ENCODE measurements around the gene AAK1.
A peak's percentile ranks its signal among the peaks of the same experiment; 100 is the strongest.
"Not testable (repeated sequence)": the region's sequence is repeated elsewhere in the genome, so short reads cannot be mapped to it uniquely, and the experiment has no call there.

AAK1 gene

DNA sequence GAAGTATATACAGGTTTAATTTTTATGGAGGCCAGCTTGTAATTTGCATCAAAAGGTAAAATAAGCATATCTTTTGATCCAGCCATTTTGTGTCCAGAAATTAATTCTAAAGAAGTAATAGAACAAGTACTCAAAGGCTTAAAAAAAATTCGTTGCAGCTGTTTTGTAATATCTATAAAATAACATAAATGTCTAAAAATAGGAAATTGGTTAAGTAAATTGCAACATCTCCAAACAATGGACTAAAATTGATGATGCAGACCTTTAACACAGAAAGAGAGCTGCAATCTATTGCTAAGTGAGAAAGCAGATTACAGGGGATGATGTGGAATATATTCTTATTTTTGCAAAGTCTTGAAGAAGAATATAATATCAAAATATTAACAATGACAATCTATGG lies 19.4 kb downstream of the AAK1 start:
- TF ChIP-seq, protein P1, sequence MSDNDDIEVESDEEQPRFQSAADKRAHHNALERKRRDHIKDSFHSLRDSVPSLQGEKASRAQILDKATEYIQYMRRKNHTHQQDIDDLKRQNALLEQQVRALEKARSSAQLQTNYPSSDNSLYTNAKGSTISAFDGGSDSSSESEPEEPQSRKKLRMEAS (IDR thresholded peaks at IDR 0.05; ENCODE audit: low read depth, low read length), result no peak
- no peak for TF ChIP-seq MYC (IDR thresholded peaks at IDR 0.05; ENCODE audit: low read depth, low read length)
- TF ChIP-seq, protein P2, sequence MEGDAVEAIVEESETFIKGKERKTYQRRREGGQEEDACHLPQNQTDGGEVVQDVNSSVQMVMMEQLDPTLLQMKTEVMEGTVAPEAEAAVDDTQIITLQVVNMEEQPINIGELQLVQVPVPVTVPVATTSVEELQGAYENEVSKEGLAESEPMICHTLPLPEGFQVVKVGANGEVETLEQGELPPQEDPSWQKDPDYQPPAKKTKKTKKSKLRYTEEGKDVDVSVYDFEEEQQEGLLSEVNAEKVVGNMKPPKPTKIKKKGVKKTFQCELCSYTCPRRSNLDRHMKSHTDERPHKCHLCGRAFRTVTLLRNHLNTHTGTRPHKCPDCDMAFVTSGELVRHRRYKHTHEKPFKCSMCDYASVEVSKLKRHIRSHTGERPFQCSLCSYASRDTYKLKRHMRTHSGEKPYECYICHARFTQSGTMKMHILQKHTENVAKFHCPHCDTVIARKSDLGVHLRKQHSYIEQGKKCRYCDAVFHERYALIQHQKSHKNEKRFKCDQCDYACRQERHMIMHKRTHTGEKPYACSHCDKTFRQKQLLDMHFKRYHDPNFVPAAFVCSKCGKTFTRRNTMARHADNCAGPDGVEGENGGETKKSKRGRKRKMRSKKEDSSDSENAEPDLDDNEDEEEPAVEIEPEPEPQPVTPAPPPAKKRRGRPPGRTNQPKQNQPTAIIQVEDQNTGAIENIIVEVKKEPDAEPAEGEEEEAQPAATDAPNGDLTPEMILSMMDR (IDR thresholded peaks at IDR 0.05; ENCODE audit: low read depth, low read length), result no peak
- H3K4me3 ChIP-seq (ENCODE audit: low read depth, low read length), result peak overlapping the region; percentile 22
- peak; percentile 75 for DNase-seq (ENCODE audit: low read depth)

- DNase-seq (ENCODE audit: low read depth), result no peak
- no peak overlapping the region for H3K4me3 ChIP-seq (ENCODE audit: low read depth, low read length)
- no peak for TF ChIP-seq POLR2A (IDR thresholded peaks at IDR 0.05; ENCODE audit: extremely low read depth, insufficient read length)
Measured at GRCh38 chr2:69623236-69623635, 20.3 kb downstream of the AAK1 start.

DNA sequence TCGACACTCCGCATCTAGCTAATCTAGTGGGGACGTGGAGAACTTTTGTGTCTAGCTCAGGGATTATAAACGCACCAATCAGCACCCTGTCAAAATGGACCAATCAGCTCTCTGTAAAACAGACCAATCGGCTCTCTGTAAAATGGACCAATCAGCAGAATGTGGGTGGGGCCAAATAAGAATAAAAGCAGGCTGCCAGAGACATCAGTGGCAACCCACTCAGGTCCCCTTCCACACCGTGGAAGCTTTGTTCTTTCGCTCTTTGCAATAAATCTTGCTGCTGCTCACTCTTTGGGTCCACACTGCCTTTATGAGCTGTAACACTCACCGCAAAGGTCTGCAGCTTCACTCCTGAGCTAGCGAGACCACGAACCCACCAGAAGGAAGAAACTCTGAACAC lies 20.7 kb downstream of the AAK1 start:
- DNase-seq (ENCODE audit: low read depth), result not testable (repeated sequence)

DNA sequence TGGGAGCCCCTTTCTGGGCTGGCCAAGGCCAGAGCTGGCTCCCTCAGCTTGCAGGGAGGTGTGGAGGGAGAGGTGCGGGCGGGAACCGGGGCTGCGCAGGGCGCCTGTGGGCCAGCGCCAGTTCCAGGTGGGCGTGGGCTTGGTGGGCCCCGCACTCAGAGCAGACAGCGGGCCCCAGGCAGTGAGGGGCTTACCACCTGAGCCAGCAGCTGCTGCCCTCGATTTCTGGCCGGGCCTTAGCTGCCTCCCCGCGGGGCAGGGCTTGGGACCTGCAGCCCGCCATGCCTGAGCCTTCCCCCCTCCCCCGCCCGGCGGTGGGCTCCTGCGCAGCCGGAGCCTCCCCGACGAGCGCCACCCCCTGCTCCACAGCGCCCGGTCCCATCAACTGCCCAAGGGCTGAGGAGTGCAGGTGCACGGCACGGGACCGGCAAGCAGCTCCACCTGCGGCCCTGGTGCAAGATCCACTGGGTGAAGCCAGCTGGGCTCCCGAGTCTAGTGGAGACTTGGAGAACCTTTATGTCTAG lies 21.5 kb downstream of the AAK1 start:
- H3K4me3 ChIP-seq (ENCODE audit: low read depth, low read length); DNase-seq (ENCODE audit: low read depth): not testable (repeated sequence)

More for the DNA sequence above, 20.7 kb downstream of the AAK1 start:
- not testable (repeated sequence) for H3K4me3 ChIP-seq (ENCODE audit: low read depth, low read length)

DNA sequence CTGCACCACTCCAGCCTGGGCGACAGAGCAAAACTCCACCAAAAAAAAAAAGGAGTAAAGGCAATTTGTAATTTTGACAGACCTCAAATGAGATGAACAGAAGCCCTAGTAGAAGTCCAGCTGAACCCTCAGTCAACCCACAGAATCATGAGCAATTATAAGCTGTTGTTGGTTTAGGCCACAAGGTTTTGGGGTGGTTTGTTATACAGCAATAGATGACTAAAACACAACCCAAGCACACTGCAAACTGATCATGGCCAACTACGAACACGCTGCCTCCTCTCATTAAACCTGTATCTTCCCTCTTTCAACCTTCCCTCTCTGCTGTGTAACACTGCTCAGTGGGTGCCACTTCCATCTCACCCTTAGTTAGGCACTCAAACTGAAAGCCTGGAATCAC lies 22.1 kb downstream of the AAK1 start:
- no peak overlapping the region for H3K4me3 ChIP-seq (ENCODE audit: low read depth, low read length)
- TF ChIP-seq, protein P2 (IDR thresholded peaks at IDR 0.05; ENCODE audit: low read depth, low read length), result no peak
- no peak for TF ChIP-seq POLR2A (IDR thresholded peaks at IDR 0.05; ENCODE audit: extremely low read depth, insufficient read length)
- TF ChIP-seq, protein P1 (IDR thresholded peaks at IDR 0.05; ENCODE audit: low read depth, low read length), result no peak
- TF ChIP-seq MYC (IDR thresholded peaks at IDR 0.05; ENCODE audit: low read depth, low read length), result no peak
- DNase-seq (ENCODE audit: low read depth), result no peak

DNA sequence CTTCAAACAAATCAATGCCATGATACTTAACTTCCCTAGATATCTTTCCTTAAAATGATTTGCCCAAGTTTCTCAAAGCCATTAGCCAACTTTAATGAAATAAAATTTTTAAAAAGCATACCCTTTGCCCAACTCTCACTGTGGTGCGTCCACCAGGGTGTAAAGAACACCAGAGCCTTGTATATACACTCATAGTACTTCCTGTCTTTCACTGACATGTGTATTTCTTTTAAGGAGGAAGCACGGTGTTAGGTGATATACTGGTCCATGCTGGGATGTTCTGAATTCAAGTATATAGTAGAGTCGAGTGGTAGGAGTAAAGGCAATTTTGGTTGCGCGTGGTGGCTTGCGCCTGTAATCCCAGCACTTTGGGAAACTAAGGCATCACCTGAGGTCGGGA lies 22.7 kb downstream of the AAK1 start:
- TF ChIP-seq POLR2A (IDR thresholded peaks at IDR 0.05; ENCODE audit: extremely low read depth, insufficient read length), result no peak
- TF ChIP-seq, protein P1 (IDR thresholded peaks at IDR 0.05; ENCODE audit: low read depth, low read length), result no peak
- no peak for DNase-seq (ENCODE audit: low read depth)
- H3K4me3 ChIP-seq (ENCODE audit: low read depth, low read length), result no peak overlapping the region

DNA sequence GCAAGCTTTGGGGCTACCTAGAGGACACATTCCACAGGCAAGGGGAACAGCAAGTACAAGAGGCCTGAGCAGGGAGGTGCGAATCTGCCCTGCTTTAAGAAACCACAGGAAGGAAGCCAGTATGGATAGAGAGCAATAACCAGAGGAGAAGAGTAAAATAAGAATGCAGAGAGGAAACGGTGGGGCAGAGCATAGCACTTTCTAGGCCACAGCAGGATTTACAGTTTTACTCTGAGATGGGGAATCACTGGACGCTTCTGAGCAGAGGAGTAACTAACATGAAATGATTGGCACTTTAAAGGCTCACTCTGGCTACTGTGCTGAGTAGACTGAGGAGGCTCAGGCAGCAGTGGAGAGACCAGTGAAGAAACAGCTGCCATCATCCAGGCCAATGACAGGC lies 23.8 kb downstream of the AAK1 start:
- TF ChIP-seq MYC (IDR thresholded peaks at IDR 0.05; ENCODE audit: low read depth, low read length), result no peak
- TF ChIP-seq, protein P2 (IDR thresholded peaks at IDR 0.05; ENCODE audit: low read depth, low read length), result no peak
- TF ChIP-seq, protein P1 (IDR thresholded peaks at IDR 0.05; ENCODE audit: low read depth, low read length), result no peak
- TF ChIP-seq POLR2A (IDR thresholded peaks at IDR 0.05; ENCODE audit: extremely low read depth, insufficient read length), result no peak
- DNase-seq (ENCODE audit: low read depth), result peak; percentile 84
- H3K4me3 ChIP-seq (ENCODE audit: low read depth, low read length), result no peak overlapping the region

DNA sequence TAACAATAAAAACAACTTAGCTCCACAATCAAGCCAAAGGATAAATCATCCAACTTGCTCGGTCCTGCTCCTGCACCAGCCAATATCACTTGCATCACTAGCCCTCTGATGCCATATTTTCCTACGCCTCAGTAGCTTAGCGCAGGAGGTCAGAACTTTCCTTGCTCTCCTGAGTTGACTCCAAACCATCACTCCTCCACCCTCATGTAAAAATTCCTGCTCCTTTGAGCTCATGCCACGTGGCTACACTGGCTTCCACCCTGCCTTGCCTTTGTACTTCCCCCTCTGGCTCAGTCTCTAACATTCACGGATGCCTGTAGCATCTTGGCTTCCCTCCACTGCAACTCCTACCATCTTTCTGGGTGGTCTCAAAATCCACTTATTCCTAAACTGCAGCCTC lies 25.2 kb downstream of the AAK1 start:
- H3K4me3 ChIP-seq (ENCODE audit: low read depth, low read length), result no peak overlapping the region
- no peak for DNase-seq (ENCODE audit: low read depth)
- TF ChIP-seq, protein P1 (IDR thresholded peaks at IDR 0.05; ENCODE audit: low read depth, low read length), result no peak
- no peak for TF ChIP-seq MYC (IDR thresholded peaks at IDR 0.05; ENCODE audit: low read depth, low read length)
- TF ChIP-seq, protein P2 (IDR thresholded peaks at IDR 0.05; ENCODE audit: low read depth, low read length), result no peak
- TF ChIP-seq POLR2A (IDR thresholded peaks at IDR 0.05; ENCODE audit: extremely low read depth, insufficient read length), result no peak

Data from NB4 (cell line).